Skeletal muscle satellite cell (primary cell): ENCODE results near the gene RPLP2.
A peak's percentile ranks its signal among the peaks of the same experiment; 100 is the strongest.

Experiments used
- H3K27me3 ChIP-seq: 2 replicates; pipeline ENCODE4 v1.7.0; 2013; ENCODE audit warnings: low read length; ENCODE audit not compliant: control insufficient read depth, insufficient read depth
- H3K36me3 ChIP-seq: 2 replicates; pipeline ENCODE4 v1.7.0; 2013; ENCODE audit warnings: mild to moderate bottlenecking, control low read depth, low read length; ENCODE audit not compliant: insufficient read depth
- H3K4me1 ChIP-seq: 2 replicates; pipeline ENCODE4 v1.7.0; 2013; ENCODE audit warnings: low read length; ENCODE audit not compliant: control insufficient read depth, insufficient read depth
- H3K4me2 ChIP-seq: 2 replicates; pipeline ENCODE4 v1.7.0; 2013; ENCODE audit warnings: mild to moderate bottlenecking, low read length
- H3K4me3 ChIP-seq: 2 replicates; pipeline ENCODE4 v1.7.0; 2013; ENCODE audit warnings: low read length
- H3K9ac ChIP-seq: 2 replicates; pipeline ENCODE4 v1.7.0; 2013; ENCODE audit warnings: mild to moderate bottlenecking, low read depth, low read length, moderate library complexity
- H3K9me3 ChIP-seq: replicated peaks from 2 replicates; pipeline ENCODE4 v1.7.0; 2013; ENCODE audit warnings: mild to moderate bottlenecking, control low read depth, low read length

The RPLP2 gene

GRCh38 chr11:803467-803742 is 6.4 kb upstream of the RPLP2 start:
- Histone ChIP-seq H3K36me3 (peaks cover 20% of the 10 kb centered on the region), H3K9me3 (no peaks in the 10 kb centered on the region), H3K4me3 (no peak overlapping the region), H3K27me3 (no peaks in the 10 kb centered on the region), H3K4me2 (peak overlapping the region; percentile 88), H3K9ac (no peak overlapping the region), H3K4me1 (peaks cover 20% of the 10 kb centered on the region)

DNA sequence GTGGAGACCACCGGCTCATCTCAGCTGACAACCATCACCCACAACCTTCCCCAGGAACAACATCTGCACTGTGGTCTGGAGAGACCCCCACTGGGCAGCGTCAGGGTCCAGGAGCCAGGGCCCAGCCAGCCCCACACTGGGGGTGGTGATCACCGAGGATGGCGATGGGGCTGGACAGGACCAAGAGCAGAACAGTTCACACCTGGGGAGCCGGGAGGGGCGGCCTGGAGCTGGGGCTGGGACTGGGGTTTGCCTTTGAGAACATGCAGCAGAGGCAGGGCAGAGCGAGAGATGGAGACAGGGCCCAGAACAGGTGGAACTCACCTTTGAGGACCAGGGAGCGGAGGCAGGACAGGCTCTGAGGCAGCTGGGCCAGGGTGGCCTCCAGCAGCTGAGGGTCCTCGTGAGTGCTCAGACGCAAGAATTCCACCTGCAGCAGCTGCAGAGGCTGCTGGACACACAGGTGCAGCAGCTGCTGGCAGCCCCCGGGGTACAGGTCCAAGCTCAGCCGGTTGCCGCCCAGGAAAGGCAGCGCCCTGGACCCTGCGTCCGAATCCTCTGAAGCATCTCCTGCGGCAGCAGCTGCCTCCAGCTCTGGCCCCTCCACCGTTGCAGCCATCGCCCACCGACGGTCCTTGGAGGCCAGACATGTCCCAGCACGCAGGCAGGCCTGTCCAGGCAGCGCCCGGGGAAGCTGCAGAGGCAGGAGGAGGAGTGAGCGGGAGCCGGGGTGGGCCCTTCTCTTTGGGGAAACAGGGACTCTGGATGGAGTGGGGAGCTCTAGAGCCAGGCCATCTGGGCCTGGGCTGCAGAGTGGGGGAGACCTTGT is 5.8 kb upstream of the RPLP2 start:
- Histone ChIP-seq H3K4me2 (peak overlapping the region; percentile 88), H3K36me3 (peaks cover 20% of the 10 kb centered on the region), H3K9me3 (no peaks in the 10 kb centered on the region), H3K4me1 (peaks cover 20% of the 10 kb centered on the region), H3K27me3 (no peaks in the 10 kb centered on the region), H3K4me3 (peak overlapping the region; percentile 66), H3K9ac (peak overlapping the region; percentile 81)

DNA sequence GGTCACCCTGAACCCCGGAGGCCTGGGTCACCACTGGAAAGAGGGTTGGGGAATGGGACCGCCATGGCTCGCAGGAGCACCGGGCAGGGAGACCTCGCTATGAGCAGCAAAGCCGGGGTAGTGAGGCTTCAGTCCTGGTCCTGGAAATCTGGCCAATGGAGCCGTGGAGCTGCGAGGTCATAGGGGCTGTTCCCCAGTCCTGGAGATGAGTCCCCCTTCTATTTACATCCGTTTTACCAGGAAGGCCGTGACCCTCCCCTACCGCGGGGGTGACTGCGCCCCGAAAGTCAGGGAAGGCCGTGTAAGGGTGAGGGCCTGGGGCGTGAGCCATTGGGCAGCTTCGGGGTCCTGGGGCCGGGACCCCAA is 5.2 kb upstream of the RPLP2 start:
- H3K4me3 ChIP-seq: peak overlapping the region; percentile 66
- peaks cover 20% of the 10 kb centered on the region for H3K36me3 ChIP-seq
- H3K9ac ChIP-seq: peak overlapping the region; percentile 81
- peak overlapping the region; percentile 88 for H3K4me2 ChIP-seq
- no peaks in the 10 kb centered on the region for H3K9me3 ChIP-seq
- H3K27me3 ChIP-seq: no peaks in the 10 kb centered on the region
- peaks cover 20% of the 10 kb centered on the region for H3K4me1 ChIP-seq

GRCh38 chr11:808427-809286 is 1.1 kb upstream of the RPLP2 start:
- peak overlapping the region; percentile 98 for H3K4me2 ChIP-seq
- no peaks in the 10 kb centered on the region for H3K27me3 ChIP-seq
- H3K9me3 ChIP-seq: no peaks in the 10 kb centered on the region
- H3K4me1 ChIP-seq: peaks cover 37% of the 10 kb centered on the region
- H3K36me3 ChIP-seq: peaks cover 32% of the 10 kb centered on the region
- H3K4me3 ChIP-seq: peak overlapping the region; percentile 79
- H3K9ac ChIP-seq: peak overlapping the region; percentile 93

GRCh38 chr11:810040-810567 is 337 bp downstream of the RPLP2 start:
- H3K9me3 ChIP-seq: no peaks in the 10 kb centered on the region
- peaks cover 25% of the 10 kb centered on the region for H3K4me1 ChIP-seq
- H3K27me3 ChIP-seq: no peaks in the 10 kb centered on the region
- peak overlapping the region; percentile 93 for H3K9ac ChIP-seq
- peak overlapping the region; percentile 98 for H3K4me2 ChIP-seq
- peak overlapping the region; percentile 79 for H3K4me3 ChIP-seq
- peaks cover 36% of the 10 kb centered on the region for H3K36me3 ChIP-seq

DNA sequence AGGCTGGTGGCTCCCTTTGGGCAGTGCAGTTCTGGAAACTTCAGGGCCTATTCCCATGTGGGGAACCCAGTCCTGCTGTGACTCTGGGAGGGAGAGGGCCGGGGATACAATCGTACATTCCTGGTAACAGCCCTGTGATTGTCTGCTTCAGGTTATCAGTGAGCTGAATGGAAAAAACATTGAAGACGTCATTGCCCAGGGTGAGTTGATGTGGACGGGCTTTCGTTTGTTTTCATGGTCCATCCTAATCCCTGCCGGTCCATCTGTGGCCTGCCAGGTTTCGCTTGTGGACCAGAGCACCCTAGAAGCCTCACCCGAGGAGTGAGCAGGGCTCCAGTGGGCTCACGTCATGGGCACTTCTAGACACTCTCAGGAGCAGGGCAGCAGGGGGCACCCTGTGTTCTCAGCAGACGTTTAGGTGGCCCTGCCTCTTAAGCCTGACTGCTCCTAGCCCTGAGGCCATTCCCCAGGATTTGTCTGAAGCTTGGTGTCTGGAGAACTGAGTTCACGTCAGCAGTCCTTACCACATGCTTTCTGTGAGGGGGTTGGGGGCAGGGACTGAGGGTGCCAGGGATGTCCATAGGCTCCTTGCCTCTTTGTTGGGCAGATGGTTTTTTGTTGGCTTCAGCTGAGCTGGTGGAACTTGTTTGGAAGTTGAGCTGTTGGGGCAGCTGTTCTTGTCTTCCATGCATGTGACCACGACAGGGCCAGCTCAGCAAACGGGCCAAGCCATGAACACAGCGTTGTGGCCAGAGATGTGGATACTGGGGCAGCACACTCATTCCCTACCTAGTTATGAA is 1.9 kb downstream of the RPLP2 start:
- peak overlapping the region; percentile 93 for H3K9ac ChIP-seq

DNA sequence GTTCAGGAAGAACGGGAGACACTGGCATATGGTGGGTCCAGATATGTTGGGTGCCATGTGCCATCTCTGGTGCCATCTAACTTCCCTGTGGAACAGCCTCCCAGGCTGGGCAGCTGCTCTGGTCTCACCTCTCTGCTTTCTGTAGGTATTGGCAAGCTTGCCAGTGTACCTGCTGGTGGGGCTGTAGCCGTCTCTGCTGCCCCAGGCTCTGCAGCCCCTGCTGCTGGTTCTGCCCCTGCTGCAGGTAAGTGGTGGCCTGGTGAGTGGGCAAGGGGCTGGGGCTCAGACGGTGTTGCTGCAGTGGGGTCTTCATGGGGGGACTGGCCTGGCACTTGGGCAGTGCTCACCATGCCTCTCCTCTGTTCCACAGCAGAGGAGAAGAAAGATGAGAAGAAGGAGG is 2.6 kb downstream of the RPLP2 start:
- Histone ChIP-seq H3K9me3 (no peaks in the 10 kb centered on the region), H3K4me3 (peak overlapping the region; percentile 79), H3K9ac (peak overlapping the region; percentile 93), H3K4me2 (peak overlapping the region; percentile 98), H3K4me1 (peaks cover 21% of the 10 kb centered on the region), H3K36me3 (peaks cover 36% of the 10 kb centered on the region), H3K27me3 (no peaks in the 10 kb centered on the region)

More for the DNA sequence above, 1.9 kb downstream of the RPLP2 start:
- H3K9me3 ChIP-seq: no peaks in the 10 kb centered on the region
- H3K4me3 ChIP-seq: peak overlapping the region; percentile 79
- no peaks in the 10 kb centered on the region for H3K27me3 ChIP-seq
- H3K36me3 ChIP-seq: peaks cover 36% of the 10 kb centered on the region
- peaks cover 21% of the 10 kb centered on the region for H3K4me1 ChIP-seq
- H3K4me2 ChIP-seq: peak overlapping the region; percentile 98

DNA sequence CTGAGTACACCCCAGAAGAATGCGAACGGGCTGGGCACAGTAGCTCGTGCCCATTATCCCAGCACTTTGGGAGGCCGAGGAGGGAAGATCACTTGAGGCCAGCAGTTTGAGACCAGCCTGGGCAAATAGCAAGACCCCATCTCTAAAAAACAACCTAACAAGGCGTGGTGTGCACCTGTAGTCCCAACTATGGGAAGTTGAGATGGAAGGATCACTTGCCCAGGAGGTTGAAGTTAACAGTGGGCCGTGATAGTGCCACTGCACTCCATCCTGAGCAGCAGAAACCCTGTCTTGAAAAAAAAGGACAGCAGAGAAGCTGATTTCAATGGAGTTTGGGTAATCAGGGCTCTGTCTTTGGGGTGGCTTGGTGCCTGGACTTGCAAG is 3.3 kb downstream of the RPLP2 start:
- H3K4me2 ChIP-seq: no peak overlapping the region
- peaks cover 21% of the 10 kb centered on the region for H3K4me1 ChIP-seq
- H3K4me3 ChIP-seq: no peak overlapping the region
- H3K27me3 ChIP-seq: no peaks in the 10 kb centered on the region
- peaks cover 36% of the 10 kb centered on the region for H3K36me3 ChIP-seq
- H3K9ac ChIP-seq: no peak overlapping the region
- no peaks in the 10 kb centered on the region for H3K9me3 ChIP-seq

- H3K9me3 ChIP-seq: no peaks in the 10 kb centered on the region
- peaks cover 36% of the 10 kb centered on the region for H3K36me3 ChIP-seq
- no peak overlapping the region for H3K9ac ChIP-seq
- no peak overlapping the region for H3K4me3 ChIP-seq
- H3K4me2 ChIP-seq: no peak overlapping the region
- H3K27me3 ChIP-seq: no peaks in the 10 kb centered on the region
- peaks cover 21% of the 10 kb centered on the region for H3K4me1 ChIP-seq
Measured at GRCh38 chr11:813456-814096, 3.8 kb downstream of the RPLP2 start.

DNA sequence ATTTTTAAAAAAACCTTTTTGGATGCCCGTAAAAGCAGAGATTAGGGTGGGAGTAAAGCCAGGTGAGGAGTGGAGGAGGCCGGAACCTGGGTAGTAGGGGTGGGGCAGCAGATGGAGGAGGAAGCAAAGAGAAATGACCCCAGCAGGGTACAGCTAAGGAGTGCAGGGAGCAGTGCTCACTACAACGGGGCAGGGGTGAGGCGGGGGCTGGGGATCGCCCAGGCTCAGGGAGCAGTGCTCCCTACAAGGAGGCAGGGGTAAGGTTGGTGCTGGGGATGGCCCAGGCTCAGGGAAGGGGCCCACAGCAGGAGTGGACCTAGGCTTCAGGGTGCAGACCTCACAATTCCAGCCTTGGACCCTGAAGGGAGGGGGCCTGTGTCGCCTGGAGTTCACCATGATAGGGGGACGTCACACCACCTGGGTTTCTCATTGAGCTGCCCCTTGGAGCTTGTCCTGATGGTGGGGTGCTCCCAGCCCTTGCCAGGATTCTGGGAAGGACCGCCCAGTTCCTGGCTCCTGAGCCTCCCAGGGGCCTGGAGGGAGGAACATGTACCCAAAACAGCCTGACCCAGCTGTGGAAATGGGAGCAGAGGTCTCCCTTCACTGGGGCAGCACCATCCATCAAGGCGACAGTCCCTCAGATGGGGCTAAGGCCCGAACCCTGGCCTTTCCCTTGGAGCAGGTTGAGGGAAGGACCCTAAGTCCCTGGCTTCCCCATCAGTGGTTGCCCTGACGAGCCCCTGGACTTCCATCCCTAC is 6.1 kb downstream of the RPLP2 start:
- Histone ChIP-seq H3K27me3 (no peaks in the 10 kb centered on the region), H3K4me1 (peaks cover 31% of the 10 kb centered on the region), H3K4me2 (no peak overlapping the region), H3K4me3 (no peak overlapping the region), H3K9me3 (no peaks in the 10 kb centered on the region), H3K9ac (no peak overlapping the region), H3K36me3 (peaks cover 33% of the 10 kb centered on the region)
